HCT116 (cell line): ENCODE data around the gene HELZ2.

Experiments
- ELF1 ChIP-seq: IDR thresholded peaks from 2 replicates; pipeline ENCODE4 v1.6.1; 2012; ENCODE audit warnings: low read depth, borderline replicate concordance
- JUND ChIP-seq: IDR thresholded peaks from 2 replicates; pipeline ENCODE4 v1.6.1; 2012
- POLR2A ChIP-seq: IDR thresholded peaks from 2 replicates; pipeline ENCODE4 v1.7.0; 2011; ENCODE audit warnings: borderline replicate concordance; ENCODE audit not compliant: insufficient read depth, insufficient read length; ENCODE audit errors: extremely low read depth
- SIN3A ChIP-seq: IDR thresholded peaks from 2 replicates; pipeline ENCODE4 v1.6.1; 2012; ENCODE audit warnings: low read depth
- ZFX ChIP-seq: fragments of 450-650 bp; IDR thresholded peaks from 2 replicates; pipeline ENCODE4 v1.6.1; 2017
- ZNF274 ChIP-seq: fragments of 200-500 bp; sonication (Bioruptor generic); IDR thresholded peaks from 2 replicates; pipeline ENCODE4 v1.6.1; 2014; ENCODE audit warnings: mild to moderate bottlenecking, low read depth, low read length, inconsistent platforms
- TF ChIP-seq, protein P1 (sequence below): IDR thresholded peaks from 2 replicates; pipeline ENCODE4 v1.6.1; 2012
- TF ChIP-seq, protein P2 (sequence below), 3 experiments: fragments of 200-600 bp in 1 of 3; sonication (generic) in 1 of 3; IDR thresholded peaks in 2 of 3; conservative IDR thresholded peaks in 1 of 3; 2 replicates each; pipeline ENCODE4 v1.5.1; 2012 to 2017; ENCODE audit warnings: low read depth in 2 of 3, low read length in 2 of 3, antibody characterized with exemption in 1 of 3, borderline replicate concordance in 1 of 3, control low read depth in 1 of 3, mild to moderate bottlenecking in 1 of 3, mixed read lengths in 1 of 3, mixed run types in 1 of 3, moderate library complexity in 1 of 3; ENCODE audit not compliant: insufficient read depth in 1 of 3
- TF ChIP-seq, protein P3 (sequence below): IDR thresholded peaks from 2 replicates; pipeline ENCODE4 v1.6.1; 2012
- TF ChIP-seq, protein P4 (sequence below): IDR thresholded peaks from 2 replicates; pipeline ENCODE4 v1.6.1; 2012; ENCODE audit warnings: low read depth

DNA sequence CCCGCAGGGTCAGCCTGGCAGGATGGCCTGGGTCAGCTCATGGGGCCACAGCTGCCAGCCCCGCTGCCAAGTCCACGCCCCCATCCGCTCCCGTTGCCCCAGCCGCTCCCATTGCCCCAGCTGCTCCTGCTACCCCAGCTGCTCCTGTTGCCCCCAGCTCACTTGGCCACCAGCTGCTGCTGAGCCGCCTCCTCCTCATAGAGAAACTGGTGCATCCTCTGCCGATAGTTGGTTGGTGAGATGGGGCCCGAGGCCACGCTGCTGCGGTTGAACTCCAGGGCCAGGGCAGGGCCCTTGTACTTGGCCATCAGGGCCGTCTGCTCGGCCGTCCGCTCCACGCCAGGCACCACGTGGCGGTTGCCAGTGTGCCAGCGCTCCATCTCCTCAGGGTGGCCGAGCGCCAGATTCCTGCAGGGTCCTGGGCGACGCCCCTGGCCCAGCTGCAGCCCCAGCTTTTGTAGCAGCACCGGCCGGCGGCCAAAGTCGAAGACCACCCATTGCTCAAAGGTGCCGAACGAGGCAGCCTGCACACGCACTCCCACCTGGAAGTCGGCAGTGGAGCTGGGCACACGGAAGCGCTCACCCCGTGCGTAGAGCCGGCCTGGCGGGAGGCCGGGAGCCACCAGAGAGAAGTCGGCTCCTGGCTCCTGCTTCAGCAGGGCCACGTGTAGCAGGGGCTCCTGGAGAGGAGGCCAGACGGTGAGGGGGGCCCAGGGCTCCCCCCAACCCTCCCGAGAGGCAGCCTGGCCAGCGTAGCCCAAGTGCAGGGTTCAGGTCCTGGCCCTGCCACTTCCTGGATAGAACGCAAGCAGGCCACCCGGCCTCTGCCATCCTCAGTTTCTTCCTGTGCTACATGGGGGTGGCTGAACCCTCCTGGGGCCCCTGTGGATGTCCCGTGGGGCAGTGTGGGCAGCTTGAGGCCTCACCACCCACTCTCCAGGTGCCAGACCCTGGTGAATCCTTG, 4.8 kb downstream of the HELZ2 start:
- TF ChIP-seq, protein P1, sequence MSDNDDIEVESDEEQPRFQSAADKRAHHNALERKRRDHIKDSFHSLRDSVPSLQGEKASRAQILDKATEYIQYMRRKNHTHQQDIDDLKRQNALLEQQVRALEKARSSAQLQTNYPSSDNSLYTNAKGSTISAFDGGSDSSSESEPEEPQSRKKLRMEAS = no peak
- TF ChIP-seq SIN3A (no peak), POLR2A (no peak), JUND (no peak), ELF1 (no peak), ZFX (no peak), ZNF274 (no peak)
- TF ChIP-seq, protein P2, sequence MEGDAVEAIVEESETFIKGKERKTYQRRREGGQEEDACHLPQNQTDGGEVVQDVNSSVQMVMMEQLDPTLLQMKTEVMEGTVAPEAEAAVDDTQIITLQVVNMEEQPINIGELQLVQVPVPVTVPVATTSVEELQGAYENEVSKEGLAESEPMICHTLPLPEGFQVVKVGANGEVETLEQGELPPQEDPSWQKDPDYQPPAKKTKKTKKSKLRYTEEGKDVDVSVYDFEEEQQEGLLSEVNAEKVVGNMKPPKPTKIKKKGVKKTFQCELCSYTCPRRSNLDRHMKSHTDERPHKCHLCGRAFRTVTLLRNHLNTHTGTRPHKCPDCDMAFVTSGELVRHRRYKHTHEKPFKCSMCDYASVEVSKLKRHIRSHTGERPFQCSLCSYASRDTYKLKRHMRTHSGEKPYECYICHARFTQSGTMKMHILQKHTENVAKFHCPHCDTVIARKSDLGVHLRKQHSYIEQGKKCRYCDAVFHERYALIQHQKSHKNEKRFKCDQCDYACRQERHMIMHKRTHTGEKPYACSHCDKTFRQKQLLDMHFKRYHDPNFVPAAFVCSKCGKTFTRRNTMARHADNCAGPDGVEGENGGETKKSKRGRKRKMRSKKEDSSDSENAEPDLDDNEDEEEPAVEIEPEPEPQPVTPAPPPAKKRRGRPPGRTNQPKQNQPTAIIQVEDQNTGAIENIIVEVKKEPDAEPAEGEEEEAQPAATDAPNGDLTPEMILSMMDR (IDR thresholded peaks at IDR 0.05 in 2 of 3, conservative IDR thresholded peaks at IDR 0.05 in 1 of 3; ENCODE audit: borderline replicate concordance in 1 of 3, insufficient read depth in 1 of 3, low read depth in 2 of 3, low read length in 2 of 3) = no peak
- TF ChIP-seq, protein P3, sequence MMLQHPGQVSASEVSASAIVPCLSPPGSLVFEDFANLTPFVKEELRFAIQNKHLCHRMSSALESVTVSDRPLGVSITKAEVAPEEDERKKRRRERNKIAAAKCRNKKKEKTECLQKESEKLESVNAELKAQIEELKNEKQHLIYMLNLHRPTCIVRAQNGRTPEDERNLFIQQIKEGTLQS = no peak
- TF ChIP-seq, protein P4, sequence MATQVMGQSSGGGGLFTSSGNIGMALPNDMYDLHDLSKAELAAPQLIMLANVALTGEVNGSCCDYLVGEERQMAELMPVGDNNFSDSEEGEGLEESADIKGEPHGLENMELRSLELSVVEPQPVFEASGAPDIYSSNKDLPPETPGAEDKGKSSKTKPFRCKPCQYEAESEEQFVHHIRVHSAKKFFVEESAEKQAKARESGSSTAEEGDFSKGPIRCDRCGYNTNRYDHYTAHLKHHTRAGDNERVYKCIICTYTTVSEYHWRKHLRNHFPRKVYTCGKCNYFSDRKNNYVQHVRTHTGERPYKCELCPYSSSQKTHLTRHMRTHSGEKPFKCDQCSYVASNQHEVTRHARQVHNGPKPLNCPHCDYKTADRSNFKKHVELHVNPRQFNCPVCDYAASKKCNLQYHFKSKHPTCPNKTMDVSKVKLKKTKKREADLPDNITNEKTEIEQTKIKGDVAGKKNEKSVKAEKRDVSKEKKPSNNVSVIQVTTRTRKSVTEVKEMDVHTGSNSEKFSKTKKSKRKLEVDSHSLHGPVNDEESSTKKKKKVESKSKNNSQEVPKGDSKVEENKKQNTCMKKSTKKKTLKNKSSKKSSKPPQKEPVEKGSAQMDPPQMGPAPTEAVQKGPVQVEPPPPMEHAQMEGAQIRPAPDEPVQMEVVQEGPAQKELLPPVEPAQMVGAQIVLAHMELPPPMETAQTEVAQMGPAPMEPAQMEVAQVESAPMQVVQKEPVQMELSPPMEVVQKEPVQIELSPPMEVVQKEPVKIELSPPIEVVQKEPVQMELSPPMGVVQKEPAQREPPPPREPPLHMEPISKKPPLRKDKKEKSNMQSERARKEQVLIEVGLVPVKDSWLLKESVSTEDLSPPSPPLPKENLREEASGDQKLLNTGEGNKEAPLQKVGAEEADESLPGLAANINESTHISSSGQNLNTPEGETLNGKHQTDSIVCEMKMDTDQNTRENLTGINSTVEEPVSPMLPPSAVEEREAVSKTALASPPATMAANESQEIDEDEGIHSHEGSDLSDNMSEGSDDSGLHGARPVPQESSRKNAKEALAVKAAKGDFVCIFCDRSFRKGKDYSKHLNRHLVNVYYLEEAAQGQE = no peak
